Fibroblast of villous mesenchyme (primary cell): ENCODE measurements around the gene LRATD1. TPM values are rescaled to one million over a fixed set of nuclear protein-coding genes. Genes with fewer than 3 reads are reported as not detected.

Experiments used
- DNase-seq: peaks from one replicate; pipeline ENCODE4 v3.0.0-alpha.2; 2010; ENCODE audit warnings: low read depth
- H3K4me3 ChIP-seq: 2 replicates; pipeline ENCODE4 v1.5.1; 2011; ENCODE audit warnings: low read depth, mild to moderate bottlenecking, low read length
- CTCF ChIP-seq: IDR thresholded peaks from 2 replicates; pipeline ENCODE4 v1.5.1; 2012; ENCODE audit warnings: low read depth, mild to moderate bottlenecking, low read length; ENCODE audit not compliant: insufficient read depth
- total RNA-seq: library from RNA; depleted of rRNA; stranded (reverse); fragments of >200 nt; gene quantifications from 2 replicates; pipeline ENCODE4 v1.2.3, GENCODE V29; 2012

The LRATD1 gene
- total RNA-seq, 1 donor = 1.7 TPM

DNA sequence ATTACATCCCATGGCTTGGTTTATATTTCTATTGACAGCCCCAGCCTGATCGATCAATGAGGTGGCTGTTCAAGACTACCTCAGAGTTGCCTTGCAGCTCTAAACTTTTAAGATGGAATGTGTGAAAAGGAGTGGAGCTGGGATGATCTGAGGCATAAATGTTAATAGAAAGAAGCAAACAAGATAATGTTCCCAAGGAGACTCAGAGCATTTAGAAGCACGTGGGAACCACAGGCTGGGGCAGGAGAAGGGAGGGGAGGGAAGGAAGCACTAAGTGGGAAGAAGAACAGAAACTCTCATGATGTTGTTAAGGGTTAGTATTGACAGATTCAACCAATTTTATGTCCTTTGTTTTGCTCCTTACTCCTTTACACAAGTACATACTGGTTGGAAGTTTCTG lies 28.8 kb upstream of the LRATD1 start:
- no peak for DNase-seq
- no peak overlapping the region for H3K4me3 ChIP-seq
- TF ChIP-seq CTCF = no peak

DNA sequence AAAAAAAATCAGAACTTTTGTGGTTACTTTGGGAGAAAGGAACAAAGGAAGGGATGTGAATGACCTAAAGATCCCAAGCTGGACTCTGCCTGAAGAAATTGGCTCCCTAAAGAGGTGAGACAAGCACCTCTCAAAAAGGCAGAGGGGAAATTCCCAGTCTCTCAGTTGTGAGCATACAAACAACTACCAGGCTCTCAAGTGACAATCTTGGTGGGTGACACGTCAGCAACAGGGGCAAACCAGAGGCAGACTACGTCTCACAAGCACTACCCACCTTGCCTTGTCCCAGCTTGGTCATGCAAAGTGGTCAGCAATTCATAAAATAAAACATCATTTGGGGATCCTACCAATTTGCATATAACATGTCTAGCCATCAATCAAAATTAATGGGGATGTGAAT lies 24.3 kb upstream of the LRATD1 start:
- H3K4me3 ChIP-seq = no peak overlapping the region
- TF ChIP-seq CTCF = no peak
- no peak for DNase-seq

DNA sequence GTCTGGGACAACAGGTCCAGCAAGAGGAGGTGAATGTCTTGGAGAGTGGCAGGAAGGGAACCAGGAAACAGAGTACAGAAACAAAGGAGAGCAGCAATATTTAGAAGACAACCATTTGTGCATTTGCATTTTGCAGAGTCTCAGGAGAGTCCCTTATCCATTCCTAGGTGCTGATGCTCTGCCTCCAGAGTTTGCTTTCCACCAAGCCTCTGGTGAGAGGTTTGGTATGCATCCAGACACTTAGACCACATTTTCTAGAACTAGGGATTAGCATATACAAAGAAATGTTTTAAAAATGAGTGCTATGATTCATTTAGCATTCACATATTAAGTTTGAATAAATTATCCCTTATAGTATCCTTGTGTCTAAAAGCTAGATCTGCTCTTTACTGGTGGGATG lies 18.5 kb upstream of the LRATD1 start:
- no peak for TF ChIP-seq CTCF
- H3K4me3 ChIP-seq = no peak overlapping the region
- DNase-seq = no peak

DNA sequence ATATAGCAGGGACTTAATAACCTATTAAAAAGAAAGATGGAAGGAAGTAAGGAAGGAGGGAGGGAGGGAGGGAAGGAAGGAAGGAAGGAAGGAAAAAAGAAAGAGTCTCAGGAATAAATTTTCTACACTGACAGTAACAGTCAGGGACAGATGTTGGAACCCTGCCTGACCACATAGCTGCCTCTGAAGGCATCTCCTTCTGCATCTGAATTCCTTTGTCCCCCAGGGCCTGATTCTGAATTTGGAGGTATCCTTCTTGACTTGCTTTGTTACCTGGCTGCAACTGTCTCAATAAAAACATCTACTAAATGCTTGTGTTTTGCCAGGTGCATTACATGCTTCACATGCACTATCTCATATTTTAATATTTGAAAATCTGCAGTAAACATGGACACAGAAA lies 17.4 kb upstream of the LRATD1 start:
- H3K4me3 ChIP-seq = no peak overlapping the region
- DNase-seq = no peak
- no peak for TF ChIP-seq CTCF

DNA sequence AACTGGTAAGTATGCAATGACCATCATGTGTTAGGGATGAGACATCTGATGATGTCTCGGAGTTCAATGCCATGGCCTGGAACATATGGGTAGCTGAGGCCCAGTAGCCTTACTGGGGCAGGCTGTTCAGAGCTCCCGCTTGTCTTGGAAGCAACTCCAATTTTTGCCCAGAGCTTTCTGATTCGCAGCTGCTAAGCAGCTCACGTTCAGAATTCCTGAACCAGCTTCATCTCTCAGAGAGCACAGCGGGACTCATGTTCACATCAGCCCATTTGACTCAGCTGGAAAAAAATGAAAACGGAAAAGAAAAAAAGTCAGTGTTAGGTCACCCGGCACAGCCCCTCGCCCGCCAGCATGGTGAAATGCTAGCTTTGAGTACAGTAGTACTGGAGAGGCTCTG lies 16.8 kb upstream of the LRATD1 start:
- no peak for DNase-seq
- H3K4me3 ChIP-seq = no peak overlapping the region
- TF ChIP-seq CTCF = no peak

- DNase-seq = no peak
- no peak overlapping the region for H3K4me3 ChIP-seq
- TF ChIP-seq CTCF = no peak
These were observed 16.2 kb upstream of the LRATD1 start for GRCh38 chr2:14616342-14616741.

- no peak overlapping the region for H3K4me3 ChIP-seq
- no peak for DNase-seq
- no peak for TF ChIP-seq CTCF
These were observed 15.6 kb upstream of the LRATD1 start for GRCh38 chr2:14616950-14617349.
